Globus pallidus (tissue), 1 donor: Measurements from ENCODE around the gene NPAS2.

Experiments used
- DNase-seq: peaks from one replicate; pipeline ENCODE4 v3.0.0-alpha.2; 2015; ENCODE audit warnings: low spot score

NPAS2 gene

DNA sequence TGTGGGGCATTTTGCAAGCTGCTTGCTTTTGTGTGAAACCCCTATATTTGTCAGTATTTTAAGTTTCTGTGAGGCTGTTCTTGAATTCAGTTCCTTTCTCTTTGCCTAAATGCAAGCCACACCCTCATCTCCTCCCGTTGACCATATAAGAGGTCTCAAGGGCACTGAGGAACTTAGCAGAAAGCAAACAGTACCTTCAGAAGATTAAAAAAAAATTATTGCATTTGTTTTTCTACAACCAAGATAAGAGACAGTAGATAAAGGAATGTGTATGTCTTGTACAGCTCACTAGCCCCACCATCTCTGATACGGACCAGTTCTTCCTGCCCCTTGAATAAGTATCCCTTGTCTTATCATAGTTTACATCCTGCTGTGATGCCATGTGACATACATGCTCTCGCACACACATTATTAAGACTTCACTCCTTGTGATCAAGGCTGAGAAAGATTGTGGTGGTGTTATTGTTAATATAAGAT, 64.2 kb downstream of the NPAS2 start:
- DNase-seq: no peak

DNA sequence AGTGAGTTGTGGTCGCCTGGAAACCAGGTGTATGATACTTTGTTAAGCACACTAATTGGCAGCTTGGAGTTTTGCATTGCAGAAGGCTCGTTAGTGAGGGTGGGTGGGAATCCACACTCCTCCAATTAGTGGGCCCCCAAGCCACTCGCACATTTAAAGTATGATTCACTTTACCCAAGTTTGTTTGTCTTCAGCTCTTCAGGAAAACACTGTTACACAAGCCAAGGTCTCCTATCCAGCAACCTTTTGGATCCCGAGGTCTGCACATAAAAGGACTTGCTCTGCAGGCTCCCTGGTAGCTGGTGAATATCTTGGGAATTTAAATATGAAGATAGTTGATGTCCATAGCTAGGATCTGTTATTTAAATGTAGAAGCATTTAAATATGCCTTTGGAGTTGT, 66.1 kb downstream of the NPAS2 start:
- no peak for DNase-seq

DNA sequence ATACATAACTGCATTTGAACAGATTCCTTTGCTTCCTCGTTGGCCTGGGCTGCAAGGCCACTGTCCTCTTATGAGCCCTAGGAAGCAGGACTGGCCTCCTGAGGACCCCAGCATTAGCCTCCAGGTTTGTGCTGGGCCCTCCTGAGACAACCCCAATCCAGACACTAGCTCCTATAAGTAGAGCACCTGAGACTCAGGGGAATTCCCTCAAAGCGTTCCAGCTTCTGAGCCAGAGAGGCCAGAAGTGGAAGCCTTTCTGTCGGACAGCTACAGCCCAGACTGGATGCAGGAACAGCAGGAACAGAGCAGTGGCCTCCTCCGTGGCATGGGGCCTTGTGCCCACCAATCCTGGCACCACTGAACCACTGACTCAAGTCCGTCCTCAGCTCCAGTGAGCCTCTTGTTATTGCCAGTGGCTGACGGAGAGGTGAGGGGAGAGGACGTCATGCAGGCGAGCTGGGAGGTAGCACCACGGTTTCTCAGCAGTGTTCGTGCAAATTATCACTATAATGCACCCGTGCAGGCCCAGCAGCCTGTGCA, 67.2 kb downstream of the NPAS2 start:
- DNase-seq: no peak

DNA sequence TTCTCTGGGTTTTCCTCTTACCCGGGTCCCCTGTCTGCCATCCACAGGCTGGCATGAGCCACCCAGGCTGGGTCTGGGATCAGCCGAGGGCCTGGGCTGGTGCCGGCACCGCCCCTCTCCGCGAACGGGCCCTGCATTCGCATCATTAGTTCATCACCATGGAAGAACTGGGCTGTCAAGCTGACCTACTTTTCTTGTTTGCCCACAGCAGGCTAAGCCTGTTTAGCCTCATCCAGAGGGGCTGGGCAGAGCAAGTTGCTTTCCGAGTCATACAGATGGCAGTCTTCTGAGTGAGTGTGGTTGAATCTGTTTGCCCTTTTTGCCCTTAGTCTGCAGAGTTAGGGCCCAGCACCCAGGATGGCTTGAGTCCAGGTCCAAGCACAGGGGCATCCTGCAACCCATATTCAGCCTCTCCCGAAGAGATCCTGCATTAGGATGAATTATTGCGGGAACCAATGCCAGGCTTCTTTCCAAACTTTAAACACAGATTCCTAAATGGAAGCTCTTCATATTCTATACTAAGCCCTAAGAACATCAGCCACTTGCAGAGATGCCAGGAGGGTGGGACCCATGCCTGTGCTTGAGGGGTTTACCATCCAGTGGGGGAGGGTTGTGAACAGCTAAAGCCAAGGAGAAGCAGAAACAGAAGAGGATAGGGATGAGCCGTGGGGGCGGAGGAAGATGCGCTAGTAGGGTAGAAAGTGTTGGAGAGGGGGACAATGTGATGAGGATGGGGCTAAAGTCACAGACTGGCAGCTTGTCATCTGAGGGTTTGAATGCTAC, 68.0 kb downstream of the NPAS2 start:
- DNase-seq: peak; percentile 31

DNA sequence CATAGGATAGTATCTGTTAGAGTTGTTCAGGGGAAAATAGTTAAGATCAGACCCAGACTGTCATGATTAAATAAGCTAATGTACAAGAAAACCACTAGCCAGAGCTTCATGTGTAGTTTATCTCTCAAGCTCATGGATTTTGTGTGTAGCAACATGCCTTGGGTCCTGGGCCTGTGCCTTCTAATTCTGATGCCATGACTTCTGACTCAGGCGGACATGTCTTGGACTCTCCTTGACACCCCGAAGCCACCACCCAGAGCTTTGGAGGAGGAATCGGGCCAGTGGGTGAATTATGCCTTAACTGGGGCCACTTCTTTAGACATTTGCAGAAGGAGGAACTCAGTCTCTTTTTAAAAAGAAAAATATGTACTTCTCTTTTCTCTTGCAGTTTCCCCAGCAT, 68.7 kb downstream of the NPAS2 start:
- DNase-seq: no peak

DNA sequence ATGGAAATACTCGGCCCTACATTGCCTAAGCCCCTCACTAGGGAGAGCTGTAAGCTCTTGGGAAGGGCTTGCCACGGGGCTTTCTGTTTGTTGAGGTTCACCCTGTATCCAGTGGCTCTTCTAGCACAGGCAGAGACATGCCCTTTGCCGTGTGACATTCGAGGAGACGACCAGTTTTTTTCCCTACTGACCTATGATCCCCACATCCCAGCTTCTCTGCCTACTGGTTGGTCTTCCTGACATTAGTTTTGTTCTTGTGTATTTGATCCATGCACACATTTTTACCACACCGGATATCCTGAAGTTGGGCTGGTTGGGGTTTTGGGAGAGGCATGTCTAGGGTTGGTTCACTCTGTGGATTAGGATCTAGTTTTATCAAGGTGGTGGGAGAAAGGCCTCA, 69.3 kb downstream of the NPAS2 start:
- DNase-seq: no peak

DNA sequence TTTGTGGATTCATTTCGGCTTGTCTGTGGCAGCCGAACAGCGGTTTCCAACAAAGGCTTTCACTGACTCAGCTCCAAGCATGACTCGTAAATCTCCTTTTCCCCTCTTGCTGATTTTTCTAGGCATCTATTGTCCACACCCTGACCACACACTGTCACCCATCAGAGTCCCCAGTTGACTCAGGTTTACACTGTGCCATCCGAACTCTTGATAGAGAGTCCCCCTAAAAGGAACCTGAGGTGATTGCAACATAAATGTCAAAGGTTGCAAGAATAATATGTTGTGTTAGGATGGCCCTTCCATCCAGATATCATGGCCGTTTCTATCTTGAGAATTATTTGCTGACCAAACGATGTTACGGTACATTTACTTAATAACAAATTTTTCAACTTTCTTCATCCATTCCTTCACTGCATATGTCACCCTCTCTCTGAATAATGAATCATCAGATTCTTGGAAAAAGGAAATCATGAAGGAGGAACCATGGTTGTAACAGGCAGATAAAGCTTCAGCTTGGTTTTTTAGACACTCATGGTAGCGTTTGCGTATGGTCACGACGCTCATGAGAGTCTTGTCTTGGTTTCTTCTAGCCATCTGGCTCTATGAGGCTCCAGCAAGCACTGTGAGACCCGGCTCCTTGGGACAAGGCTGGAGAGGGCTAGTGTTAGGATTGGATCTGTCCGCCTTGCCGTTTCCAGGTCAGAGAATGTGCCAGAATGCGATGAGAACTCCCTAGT, 72.1 kb downstream of the NPAS2 start:
- no peak for DNase-seq

DNA sequence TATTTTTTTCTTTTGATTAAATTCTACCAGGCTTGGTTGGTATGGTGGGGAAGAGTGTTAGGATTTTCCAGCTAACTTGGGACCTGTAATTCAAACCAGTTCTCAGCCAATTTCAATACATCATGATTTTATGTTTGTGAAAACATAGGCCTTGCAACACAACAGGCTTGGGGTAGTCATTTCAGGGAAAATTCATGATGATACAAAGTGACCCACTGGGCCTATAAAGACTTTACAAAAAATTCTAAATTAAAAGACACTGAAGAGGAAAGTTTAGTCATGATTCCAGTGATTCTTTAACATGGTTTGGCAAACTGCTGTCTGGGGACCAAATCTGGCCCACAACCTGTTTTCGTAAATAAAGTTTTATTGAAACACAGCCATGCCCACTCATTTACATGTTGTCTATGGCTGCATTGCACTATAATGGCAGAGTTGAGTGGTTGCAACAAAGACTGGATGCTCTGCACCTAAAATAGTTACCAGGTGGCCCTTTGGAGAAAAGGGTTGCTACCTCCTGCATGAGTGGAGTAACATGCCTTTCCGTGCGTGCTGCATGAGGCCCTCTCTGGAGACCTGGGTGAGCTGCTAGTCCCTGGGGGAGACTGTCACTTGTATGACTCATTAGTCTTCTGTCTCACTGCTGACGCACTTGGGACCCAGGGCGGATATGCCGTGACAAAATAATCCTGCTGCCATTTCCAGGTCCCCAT, 73.6 kb downstream of the NPAS2 start:
- no peak for DNase-seq

DNA sequence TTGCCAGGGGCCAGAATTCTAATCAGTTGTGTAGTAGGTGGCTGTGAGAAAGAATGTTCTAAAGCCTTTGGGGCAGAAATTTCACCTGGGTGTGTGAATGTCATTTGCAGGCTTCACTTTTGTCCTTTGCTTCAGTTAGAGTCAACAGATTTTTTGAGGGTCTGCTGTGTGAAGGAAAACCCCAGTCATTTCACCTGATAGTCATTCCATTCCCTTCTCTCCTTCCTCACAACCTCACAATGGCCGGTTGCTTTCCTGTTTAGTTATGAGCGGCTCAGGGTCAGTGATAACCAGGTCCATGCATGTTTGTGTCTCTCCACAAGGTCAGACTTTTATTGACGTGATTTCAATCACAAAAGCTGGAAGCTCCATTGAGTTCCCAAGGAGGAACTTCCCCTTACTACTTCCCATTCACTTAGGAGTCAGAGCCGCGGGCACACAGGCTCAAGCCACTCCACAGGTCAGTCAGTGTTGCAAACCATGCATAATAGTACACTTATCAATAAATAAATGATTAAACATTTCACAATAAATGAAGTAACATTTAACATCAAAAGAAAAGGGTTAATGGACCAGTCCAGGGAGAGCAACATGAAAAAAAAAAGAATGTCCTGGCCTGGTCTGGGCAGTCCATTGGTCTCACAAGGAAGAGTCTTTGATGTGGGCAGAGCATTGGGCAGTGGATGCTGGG, 74.3 kb downstream of the NPAS2 start:
- DNase-seq: no peak

DNA sequence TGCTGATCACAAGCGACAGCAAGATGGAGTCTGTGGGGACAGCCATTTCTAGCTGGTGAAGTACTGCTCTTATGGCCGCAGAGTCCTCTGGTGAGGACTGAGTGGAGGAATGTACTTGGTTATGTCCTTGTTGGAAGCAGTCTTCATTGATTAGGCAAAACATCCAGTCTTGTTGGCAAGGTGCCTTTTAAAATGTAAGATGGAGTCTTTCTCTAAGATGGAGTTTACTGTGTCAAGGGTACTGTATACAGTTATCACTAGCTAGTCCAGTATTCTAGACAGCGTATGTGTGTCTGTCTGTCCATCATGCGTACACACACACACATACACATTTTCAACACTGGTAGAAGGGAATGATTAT, 74.8 kb downstream of the NPAS2 start:
- no peak for DNase-seq

DNA sequence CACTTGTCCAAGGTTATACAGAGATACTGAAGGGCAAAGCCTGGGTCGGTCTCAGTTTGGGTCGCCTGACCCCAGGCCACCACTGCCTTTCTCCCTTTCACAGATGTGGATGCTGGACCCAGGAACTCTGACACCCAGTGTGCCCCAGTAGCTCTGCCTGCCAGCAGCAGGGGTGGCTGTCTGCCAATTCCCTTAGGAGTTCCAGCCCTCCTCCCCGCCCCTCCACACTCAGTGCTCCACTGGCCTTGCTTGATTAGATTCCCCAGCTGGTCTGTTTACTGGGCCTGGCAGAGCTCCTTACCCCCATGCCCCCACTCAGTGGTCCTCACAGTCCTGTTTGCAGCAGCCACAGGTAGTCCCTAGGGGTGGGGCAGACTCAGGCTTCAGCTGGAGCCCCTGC, 75.5 kb downstream of the NPAS2 start:
- DNase-seq: peak; percentile 57

DNA sequence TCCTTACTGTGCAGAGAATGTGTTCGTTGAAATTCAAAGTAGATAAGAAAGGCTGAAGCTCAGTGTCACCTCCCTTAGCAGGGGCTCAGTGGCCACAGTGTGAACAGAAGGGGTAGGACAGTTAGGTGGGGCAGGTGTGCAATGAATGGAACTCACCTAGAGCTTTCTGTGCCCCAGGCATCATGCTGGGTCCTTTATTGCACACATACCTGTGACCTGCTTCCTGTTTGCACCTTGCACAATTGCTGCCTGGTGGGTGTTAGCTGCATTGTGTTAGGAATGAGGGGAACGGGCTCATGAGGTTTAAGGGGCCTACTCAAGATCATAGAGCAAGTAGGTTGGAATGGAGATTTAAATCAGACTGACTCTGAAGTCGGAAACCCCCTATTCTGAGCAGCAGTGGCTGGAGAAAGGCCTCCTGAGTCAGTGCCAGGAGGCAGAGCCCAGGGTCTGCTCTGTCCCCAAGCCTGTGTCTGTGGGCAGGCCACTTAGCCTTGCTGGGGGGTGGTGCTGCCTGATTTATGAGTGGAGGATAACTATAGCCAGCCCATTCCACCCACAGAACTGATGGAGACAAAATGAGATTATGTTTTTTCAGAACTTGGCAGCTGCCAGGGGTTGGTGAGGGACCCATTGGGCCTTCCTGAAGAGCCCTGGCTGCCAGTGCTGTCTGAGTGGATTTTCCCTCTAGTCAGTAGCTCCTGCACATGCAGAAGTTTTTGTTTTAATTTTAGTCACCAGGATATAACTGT, 76.2 kb downstream of the NPAS2 start:
- DNase-seq: no peak

DNA sequence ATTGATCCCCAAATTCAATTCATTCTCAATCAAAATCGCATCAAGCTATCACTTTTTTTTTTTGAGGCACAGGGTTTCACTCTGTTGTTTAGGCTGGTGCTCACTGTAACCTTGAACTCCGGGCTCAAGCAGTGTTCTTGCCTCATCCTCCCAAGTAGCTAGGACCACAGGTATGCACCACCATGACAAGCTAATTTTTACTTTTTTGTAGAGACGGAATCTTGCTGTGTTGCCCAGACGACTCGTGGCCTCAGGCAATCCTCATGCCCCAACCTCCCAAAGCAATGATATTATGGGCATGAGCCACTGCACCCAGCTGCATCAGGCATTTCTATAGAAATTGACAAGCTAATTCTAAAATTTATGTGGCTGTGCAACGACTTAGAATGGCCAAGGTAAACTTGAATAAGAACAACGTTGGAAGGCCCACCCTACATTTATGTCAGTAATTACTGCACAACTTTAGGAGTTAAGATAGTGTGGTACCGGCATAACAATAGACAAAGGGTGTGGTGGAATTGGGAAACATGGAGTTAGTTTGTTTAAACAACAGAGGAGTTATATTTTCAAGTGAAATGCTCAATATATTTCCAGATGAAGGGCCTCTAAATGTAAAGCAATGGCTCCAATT, 78.2 kb downstream of the NPAS2 start:
- no peak for DNase-seq

DNA sequence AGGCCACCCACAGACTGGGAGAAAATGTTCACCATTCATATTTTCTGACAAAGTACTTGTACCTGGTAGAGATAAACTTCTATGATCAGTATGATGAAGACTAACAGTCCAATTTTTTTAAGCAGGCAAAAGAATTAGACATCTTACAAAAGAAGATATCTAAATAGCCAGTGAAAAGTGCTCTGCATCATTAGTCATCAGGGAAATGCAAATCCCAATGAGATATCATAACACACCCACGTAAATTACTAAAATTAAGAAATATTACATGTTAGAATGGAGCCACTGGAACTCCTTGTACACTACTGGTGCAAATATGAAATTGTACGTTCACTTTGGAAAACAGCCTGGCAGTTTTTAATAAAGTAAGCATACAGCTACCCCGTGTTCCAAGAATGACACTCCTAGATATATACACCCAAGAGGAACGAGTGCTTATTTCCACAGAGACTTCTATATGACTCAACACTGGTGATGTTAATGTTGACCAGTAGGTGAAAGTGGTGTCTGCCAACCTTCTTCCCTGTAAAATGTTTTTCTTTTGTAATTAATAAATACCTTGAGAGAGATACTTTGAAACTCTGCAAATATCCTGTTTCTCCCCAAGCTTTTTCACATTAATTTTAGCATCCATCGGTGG, 80.3 kb downstream of the NPAS2 start:
- DNase-seq: no peak

DNA sequence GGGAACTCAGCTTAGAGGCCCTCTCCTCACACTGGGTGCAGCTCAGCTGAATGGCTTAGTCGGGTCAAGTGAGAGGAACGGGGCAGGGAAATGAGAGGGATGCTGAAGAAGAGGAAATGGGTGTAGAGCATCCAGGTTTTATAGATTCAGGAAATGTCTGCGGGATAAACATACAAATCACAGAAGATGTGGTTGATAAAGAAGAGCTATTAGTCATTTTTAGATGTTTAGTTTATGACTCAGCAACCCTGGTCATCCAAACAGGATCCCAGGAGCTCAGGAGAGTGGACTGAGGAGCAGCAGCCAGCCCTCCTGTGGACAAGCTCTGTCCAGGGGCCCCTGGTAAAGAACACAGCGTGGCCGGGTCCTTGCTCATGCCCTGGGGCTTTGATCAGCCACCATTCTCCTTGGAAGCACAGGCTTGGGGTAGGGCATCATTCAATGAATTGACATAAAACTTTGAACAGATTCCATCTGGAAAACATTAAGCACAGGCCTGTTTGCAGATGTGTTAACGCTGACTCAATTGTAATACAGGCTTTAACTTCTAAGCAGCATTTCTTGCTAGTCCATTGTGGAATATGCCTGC, 83.0 kb downstream of the NPAS2 start:
- no peak for DNase-seq

DNA sequence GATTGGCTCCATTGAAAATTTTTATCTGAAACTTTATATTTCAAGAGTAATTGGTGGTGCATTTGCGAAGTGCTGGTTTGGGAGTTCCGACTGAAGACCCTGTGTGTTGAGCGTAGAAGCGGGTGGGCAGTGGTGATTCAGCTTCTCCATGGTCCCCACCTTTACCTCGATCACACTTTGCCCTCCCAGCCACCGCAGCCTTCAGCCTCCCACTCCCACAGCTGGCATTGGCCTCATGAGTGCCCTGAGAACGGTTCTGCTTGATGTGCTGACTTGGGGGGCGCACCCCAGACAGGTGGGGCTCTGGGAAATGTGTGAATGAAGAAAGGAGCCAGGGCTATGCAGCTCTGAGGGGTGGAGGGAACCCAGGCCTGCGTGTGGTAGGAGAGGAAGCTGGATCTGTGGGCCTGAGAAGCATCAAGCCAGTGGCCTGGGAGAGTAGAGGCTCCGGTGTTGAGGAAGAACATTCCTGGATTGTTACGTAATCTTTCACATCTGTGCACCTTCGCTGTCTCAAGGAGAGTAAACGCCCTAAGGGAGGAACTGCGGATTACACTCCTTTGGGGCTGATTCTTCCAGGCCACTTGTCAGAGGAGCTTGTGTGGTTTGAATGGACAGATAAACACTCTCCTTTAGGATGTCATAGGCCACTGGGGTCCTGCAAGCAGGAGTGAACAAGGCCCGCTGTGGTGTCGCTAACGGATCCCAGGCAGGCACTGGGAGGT, 83.8 kb downstream of the NPAS2 start:
- DNase-seq: no peak

DNA sequence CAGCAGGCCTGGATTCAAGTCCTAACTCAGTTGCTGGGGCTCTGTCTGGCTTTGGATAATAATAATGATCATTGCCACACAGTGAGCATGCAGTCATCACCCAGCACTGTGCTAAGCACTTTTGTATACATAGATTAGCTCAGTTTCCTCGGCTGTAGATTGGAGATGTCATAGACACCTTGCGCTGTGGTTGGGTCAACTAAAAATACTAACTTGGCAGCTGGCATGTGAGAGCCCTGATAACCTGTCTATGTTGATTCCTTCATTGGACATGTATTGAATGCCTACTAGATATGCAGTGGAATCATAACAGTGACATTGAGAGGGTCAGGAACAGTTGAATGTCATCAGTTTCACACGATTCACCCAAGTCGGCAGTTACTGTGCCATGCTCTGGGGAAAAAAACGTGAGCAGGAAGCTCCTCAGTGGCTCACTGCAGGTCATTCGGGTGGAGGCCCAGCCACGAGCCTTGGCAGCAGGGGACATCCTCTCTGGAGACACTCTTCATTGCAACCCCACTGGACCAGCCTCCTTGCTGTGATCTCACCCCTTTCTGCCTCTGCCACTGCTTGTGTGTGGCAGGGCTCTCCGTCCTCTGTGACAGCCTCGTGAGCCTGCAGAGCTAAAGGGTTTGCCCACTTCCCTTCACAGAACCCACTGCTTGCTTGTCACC, 85.3 kb downstream of the NPAS2 start:
- DNase-seq: no peak

DNA sequence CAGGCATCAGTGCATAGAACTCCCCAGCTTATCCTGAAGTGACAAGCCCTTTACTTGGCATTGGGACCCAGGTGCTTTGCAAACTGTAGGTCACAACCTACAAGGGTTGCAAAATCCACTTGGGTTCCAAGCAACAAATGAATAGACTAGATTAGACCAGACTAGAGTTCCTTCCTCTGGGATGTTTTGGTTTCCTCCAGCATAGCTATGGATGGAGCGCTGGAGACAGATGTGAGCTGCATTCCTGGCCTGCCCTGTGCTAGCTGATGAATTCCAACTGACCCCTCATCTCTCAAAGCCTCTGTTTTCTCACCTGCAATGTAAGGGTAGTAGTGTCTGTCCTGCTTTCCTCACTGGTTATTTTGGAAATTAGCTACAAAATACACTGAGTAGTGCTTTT, 86.2 kb downstream of the NPAS2 start:
- DNase-seq: no peak

DNA sequence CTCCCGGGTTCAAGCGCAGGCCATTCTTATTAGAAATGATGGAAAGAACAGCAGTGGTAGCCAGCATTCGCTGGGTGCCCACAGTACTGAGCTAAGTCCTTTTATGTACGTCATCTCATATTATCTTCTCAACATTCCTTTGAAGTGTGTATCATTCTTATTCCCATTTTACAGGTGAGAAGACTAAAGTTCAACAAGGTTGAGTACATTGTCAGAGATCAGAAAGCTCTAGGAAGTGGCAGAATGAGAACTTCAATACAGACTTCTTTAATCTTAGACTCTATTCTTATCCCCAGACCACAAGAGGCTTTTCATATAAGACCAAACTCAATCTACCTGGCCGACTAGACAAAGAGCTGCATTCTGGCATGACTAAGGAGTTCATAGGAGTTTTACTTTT, 86.7 kb downstream of the NPAS2 start:
- no peak for DNase-seq
